SK-N-SH (cell line): ENCODE measurements around the gene AMACR. TPM values are rescaled to one million over a fixed set of nuclear protein-coding genes. Genes with fewer than 3 reads are reported as not detected.

Experiments used
- CTCF ChIA-PET: fragments of 300-600, 350-600 bp; formaldehyde crosslinking; extraction: SDS; loops from one replicate; lab custom pipeline; 2021; lab: Yijun Ruan, JAX
- POLR2A ChIA-PET: fragments of 350-600 bp; sonication (Branson Sonifier 250); formaldehyde crosslinking; extraction: SDS; loops from one replicate; lab custom pipeline; 2020; ENCODE audit warnings: antibody characterized with exemption, inconsistent platforms; lab: Yijun Ruan, JAX
- DNase-seq: peaks from one replicate; pipeline ENCODE4 v3.0.0; 2012
- H2AFZ ChIP-seq: fragments of 200-600 bp; sonication (generic); 2 replicates; pipeline ENCODE4 v1.8.1; 2016; ENCODE audit warnings: antibody characterized with exemption, mild to moderate bottlenecking, low read depth
- H3F3A ChIP-seq: fragments of 200-600 bp; sonication (generic); replicated peaks from 2 replicates; pipeline ENCODE3; 2016; ENCODE audit warnings: antibody characterized with exemption, mild to moderate bottlenecking; ENCODE audit not compliant: insufficient read depth
- H3K27ac ChIP-seq, 2 experiments: fragments of 200-500 bp in 1 of 2; fragments of 200-600 bp in 1 of 2; sonication (Bioruptor generic) in 1 of 2; sonication (generic), shearing (Covaris generic) in 1 of 2; 2 replicates each; pipeline versions ENCODE4 v1.5.1 to v1.6.1; 2014 to 2016; ENCODE audit warnings: low read depth in 2 of 2, inconsistent platforms in 1 of 2, low read length in 1 of 2, mild to moderate bottlenecking in 1 of 2, mixed read lengths in 1 of 2
- H3K27me3 ChIP-seq: fragments of 200-600 bp; sonication (generic), shearing (Covaris generic); 2 replicates; pipeline ENCODE4 v1.6.1; 2016; ENCODE audit warnings: mixed run types; ENCODE audit not compliant: insufficient read depth
- H3K36me3 ChIP-seq, 2 experiments: fragments of 200-500 bp in 1 of 2; fragments of 200-600 bp in 1 of 2; sonication (Bioruptor generic) in 1 of 2; sonication (generic) in 1 of 2; replicated peaks in 1 of 2; 2 replicates each; pipeline versions ENCODE3 to v1.5.1; 2014 to 2016; ENCODE audit warnings: low read length in 1 of 2, mild to moderate bottlenecking in 1 of 2; ENCODE audit not compliant: insufficient read depth in 2 of 2, control insufficient read depth in 1 of 2
- H3K4me1 ChIP-seq, 2 experiments: fragments of 200-500 bp in 1 of 2; fragments of 200-600 bp in 1 of 2; sonication (Bioruptor generic) in 1 of 2; sonication (generic), shearing (Covaris generic) in 1 of 2; 2 replicates each; pipeline versions ENCODE4 v1.5.1 to v1.6.1; 2014 to 2016; ENCODE audit warnings: low read depth in 1 of 2, low read length in 1 of 2, mixed run types in 1 of 2; ENCODE audit not compliant: insufficient read depth in 2 of 2, control insufficient read depth in 1 of 2
- H3K4me2 ChIP-seq: fragments of 200-600 bp; sonication (generic), shearing (Covaris generic); 2 replicates; pipeline ENCODE4 v1.6.1; 2017; ENCODE audit warnings: mixed run types
- H3K4me3 ChIP-seq, 2 experiments: fragments of 200-500 bp in 1 of 2; fragments of 200-600 bp in 1 of 2; sonication (Bioruptor generic) in 1 of 2; sonication (generic), shearing (Covaris generic) in 1 of 2; 2 replicates each; pipeline versions ENCODE4 v1.5.1 to v1.8.1; 2014 to 2016; ENCODE audit warnings: low read depth in 2 of 2, inconsistent platforms in 1 of 2, low read length in 1 of 2, mild to moderate bottlenecking in 1 of 2, mixed read lengths in 1 of 2, moderate library complexity in 1 of 2
- H3K79me2 ChIP-seq: fragments of 200-600 bp; sonication (generic); 2 replicates; pipeline ENCODE4 v1.8.1; 2017; ENCODE audit warnings: mild to moderate bottlenecking; ENCODE audit not compliant: insufficient read depth
- H3K9ac ChIP-seq: fragments of 200-600 bp; sonication (generic); 2 replicates; pipeline ENCODE4 v1.6.1; 2017; ENCODE audit warnings: mixed run types
- H3K9me2 ChIP-seq: fragments of 200-600 bp; sonication (generic); 2 replicates; pipeline ENCODE4 v1.6.1; 2017; ENCODE audit warnings: mixed run types
- H3K9me3 ChIP-seq: fragments of 200-600 bp; sonication (generic); 2 replicates; pipeline ENCODE4 v1.6.1; 2017; ENCODE audit warnings: mixed run types, mild to moderate bottlenecking, moderate library complexity
- H4K20me1 ChIP-seq: fragments of 200-600 bp; sonication (generic); 2 replicates; pipeline ENCODE4 v1.6.1; 2017; ENCODE audit warnings: mild to moderate bottlenecking, mixed run types; ENCODE audit not compliant: insufficient read depth
- CHD2 ChIP-seq: fragments of 150-350 bp; IDR thresholded peaks from 2 replicates; pipeline ENCODE4 v1.6.1; 2018; ENCODE audit warnings: low read length; ENCODE audit not compliant: partially characterized antibody
- ELF1 ChIP-seq: IDR thresholded peaks from 2 replicates; pipeline ENCODE4 v1.4.0; 2012
- EP300 ChIP-seq, 2 experiments: IDR thresholded peaks; 2 replicates each; pipeline versions ENCODE4 v1.4.0 to v1.6.1; 2012; ENCODE audit warnings: borderline replicate concordance in 1 of 2, low read depth in 1 of 2, low read length in 1 of 2
- FOXJ3 ChIP-seq: sonication (generic); formaldehyde crosslinking; IDR thresholded peaks from 2 replicates; pipeline ENCODE4 v1.5.1; 2020; ENCODE audit warnings: mild to moderate bottlenecking, missing genetic modification reagents
- GATA2 ChIP-seq: sonication (generic); formaldehyde crosslinking; IDR thresholded peaks from 2 replicates; pipeline ENCODE4 v1.5.0; 2020; ENCODE audit warnings: mild to moderate bottlenecking, missing genetic modification reagents
- IRF3 ChIP-seq: fragments of 150-350 bp; IDR thresholded peaks from 2 replicates; pipeline ENCODE4 v1.6.1; 2016; ENCODE audit warnings: mild to moderate bottlenecking, low read depth, low read length
- JUND ChIP-seq: IDR thresholded peaks from 2 replicates; pipeline ENCODE4 v1.4.0; 2012
- MEF2A ChIP-seq: IDR thresholded peaks from 2 replicates; pipeline ENCODE4 v1.4.0; 2012; ENCODE audit warnings: low read depth, borderline replicate concordance
- POLR2AphosphoS5 ChIP-seq: IDR thresholded peaks from 2 replicates; pipeline ENCODE4 v1.6.1; 2012; ENCODE audit warnings: low read depth, low read length
- RFX5 ChIP-seq: IDR thresholded peaks from 2 replicates; pipeline ENCODE4 v1.6.1; 2012; ENCODE audit warnings: mild to moderate bottlenecking, improper control_type of control experiment, low read length
- SIN3A ChIP-seq: IDR thresholded peaks from 2 replicates; pipeline ENCODE4 v1.6.1; 2012; ENCODE audit warnings: low read depth, mild to moderate bottlenecking, low read length, moderate library complexity, borderline replicate concordance
- SMC3 ChIP-seq: IDR thresholded peaks from 2 replicates; pipeline ENCODE4 v1.6.1; 2012; ENCODE audit warnings: low read depth, low read length, improper control_type of control experiment
- TCF12 ChIP-seq: IDR thresholded peaks from 2 replicates; pipeline ENCODE4 v1.4.0; 2012
- USF2 ChIP-seq: fragments of 150-350 bp; IDR thresholded peaks from 2 replicates; pipeline ENCODE4 v1.6.1; 2017; ENCODE audit warnings: antibody characterized with exemption, low read length, low read depth, borderline replicate concordance
- WGBS: methylation state at CpG from one replicate; pipeline ENCODE4 v1.1.6; 2017; ENCODE audit warnings: low lambda C conversion rate; 5-methylcytosine and 5-hydroxymethylcytosine counted together
- polyA plus RNA-seq, 3 experiments: library from polyadenylated mRNA; depleted of rRNA; stranded (reverse); fragments of >200 nt; gene quantifications; 2 replicates each; pipeline ENCODE4 v1.2.3, GENCODE V29; 2012
- TF ChIP-seq, protein P1 (sequence below): IDR thresholded peaks from 2 replicates; pipeline ENCODE4 v1.6.1; 2012; ENCODE audit warnings: mild to moderate bottlenecking, low read depth, low read length, moderate library complexity
- TF ChIP-seq, protein P2 (sequence below): IDR thresholded peaks from 2 replicates; pipeline ENCODE4 v1.4.0; 2012; ENCODE audit warnings: low read depth, borderline replicate concordance
- TF ChIP-seq, protein P3 (sequence below): IDR thresholded peaks from 2 replicates; pipeline ENCODE4; 2012
- TF ChIP-seq, protein P4 (sequence below): IDR thresholded peaks from 2 replicates; pipeline ENCODE4 v1.4.0; 2012; ENCODE audit warnings: low read depth, borderline replicate concordance
- TF ChIP-seq, protein P5 (sequence below): IDR thresholded peaks from 2 replicates; pipeline ENCODE4 v1.4.0; 2012; ENCODE audit warnings: low read depth

The AMACR gene
- polyA plus RNA-seq, 1 of the 3 experiments (the other 2 are of a cell fraction) = 11.8 TPM

DNA sequence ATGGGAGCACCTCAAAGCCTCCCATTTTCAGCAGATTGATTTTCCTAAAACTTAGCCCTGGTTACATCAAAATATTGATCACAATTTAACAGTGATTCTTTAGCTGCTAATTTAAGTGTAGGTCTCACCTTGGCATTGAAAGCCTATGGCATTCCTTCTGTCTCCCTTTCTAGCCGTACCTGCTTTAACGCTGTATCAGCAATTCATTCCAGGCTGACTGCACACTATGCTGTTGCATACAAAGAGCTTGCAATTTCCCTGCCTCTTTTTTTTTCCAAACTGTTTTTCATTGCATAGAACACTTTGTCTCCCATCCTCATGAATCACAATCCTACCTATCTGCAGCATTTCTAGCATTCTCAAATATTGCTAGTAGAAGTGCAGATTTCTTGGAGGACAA is 8.9 kb upstream of the AMACR start (continued):
- TF ChIP-seq, protein P1, sequence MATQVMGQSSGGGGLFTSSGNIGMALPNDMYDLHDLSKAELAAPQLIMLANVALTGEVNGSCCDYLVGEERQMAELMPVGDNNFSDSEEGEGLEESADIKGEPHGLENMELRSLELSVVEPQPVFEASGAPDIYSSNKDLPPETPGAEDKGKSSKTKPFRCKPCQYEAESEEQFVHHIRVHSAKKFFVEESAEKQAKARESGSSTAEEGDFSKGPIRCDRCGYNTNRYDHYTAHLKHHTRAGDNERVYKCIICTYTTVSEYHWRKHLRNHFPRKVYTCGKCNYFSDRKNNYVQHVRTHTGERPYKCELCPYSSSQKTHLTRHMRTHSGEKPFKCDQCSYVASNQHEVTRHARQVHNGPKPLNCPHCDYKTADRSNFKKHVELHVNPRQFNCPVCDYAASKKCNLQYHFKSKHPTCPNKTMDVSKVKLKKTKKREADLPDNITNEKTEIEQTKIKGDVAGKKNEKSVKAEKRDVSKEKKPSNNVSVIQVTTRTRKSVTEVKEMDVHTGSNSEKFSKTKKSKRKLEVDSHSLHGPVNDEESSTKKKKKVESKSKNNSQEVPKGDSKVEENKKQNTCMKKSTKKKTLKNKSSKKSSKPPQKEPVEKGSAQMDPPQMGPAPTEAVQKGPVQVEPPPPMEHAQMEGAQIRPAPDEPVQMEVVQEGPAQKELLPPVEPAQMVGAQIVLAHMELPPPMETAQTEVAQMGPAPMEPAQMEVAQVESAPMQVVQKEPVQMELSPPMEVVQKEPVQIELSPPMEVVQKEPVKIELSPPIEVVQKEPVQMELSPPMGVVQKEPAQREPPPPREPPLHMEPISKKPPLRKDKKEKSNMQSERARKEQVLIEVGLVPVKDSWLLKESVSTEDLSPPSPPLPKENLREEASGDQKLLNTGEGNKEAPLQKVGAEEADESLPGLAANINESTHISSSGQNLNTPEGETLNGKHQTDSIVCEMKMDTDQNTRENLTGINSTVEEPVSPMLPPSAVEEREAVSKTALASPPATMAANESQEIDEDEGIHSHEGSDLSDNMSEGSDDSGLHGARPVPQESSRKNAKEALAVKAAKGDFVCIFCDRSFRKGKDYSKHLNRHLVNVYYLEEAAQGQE = no peak
- TF ChIP-seq, protein P2, sequence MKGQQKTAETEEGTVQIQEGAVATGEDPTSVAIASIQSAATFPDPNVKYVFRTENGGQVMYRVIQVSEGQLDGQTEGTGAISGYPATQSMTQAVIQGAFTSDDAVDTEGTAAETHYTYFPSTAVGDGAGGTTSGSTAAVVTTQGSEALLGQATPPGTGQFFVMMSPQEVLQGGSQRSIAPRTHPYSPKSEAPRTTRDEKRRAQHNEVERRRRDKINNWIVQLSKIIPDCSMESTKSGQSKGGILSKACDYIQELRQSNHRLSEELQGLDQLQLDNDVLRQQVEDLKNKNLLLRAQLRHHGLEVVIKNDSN = no peak
- TF ChIP-seq GATA2 (no peak), CHD2 (no peak), ELF1 (no peak)
- TF ChIP-seq, protein P3, sequence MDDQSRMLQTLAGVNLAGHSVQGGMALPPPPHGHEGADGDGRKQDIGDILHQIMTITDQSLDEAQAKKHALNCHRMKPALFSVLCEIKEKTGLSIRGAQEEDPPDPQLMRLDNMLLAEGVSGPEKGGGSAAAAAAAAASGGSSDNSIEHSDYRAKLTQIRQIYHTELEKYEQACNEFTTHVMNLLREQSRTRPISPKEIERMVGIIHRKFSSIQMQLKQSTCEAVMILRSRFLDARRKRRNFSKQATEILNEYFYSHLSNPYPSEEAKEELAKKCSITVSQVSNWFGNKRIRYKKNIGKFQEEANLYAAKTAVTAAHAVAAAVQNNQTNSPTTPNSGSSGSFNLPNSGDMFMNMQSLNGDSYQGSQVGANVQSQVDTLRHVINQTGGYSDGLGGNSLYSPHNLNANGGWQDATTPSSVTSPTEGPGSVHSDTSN = no peak

DNA sequence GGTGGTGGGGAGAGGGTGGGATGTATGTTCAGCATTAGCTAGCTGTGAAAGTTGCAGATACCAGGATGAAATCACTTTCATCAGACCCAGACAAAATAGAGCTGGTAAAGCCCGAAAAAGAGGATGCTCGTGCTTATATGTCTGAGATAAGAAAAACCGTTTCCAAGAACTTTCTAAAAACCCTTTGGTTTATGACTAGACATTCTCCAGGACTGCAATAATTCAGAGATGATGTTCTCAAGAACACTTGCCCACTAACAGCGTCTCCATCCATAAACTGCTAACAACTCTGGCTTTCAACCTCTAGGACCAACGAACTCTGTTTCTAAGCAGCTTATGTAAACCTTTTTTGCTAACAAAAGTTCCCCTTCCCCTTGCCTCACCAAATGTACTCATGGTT is 8.4 kb upstream of the AMACR start:
- H3K9me2 ChIP-seq = no peaks in the 10 kb centered on the region
- no peak overlapping the region for H3K27ac ChIP-seq
- 74% methylated on average over 5 of the region's 5 CpGs for WGBS
- TF ChIP-seq IRF3 = no peak
- TF ChIP-seq RFX5 = no peak
- TF ChIP-seq MEF2A = no peak
- TF ChIP-seq SIN3A = no peak
- no peak for TF ChIP-seq USF2
- no peak for TF ChIP-seq TCF12
- no peak for TF ChIP-seq EP300 (IDR thresholded peaks at IDR 0.05; ENCODE audit: borderline replicate concordance in 1 of 2, low read depth in 1 of 2, low read length in 1 of 2)
- TF ChIP-seq JUND = no peak
- TF ChIP-seq SMC3 = no peak
- TF ChIP-seq, protein P2 = no peak
- no peak for TF ChIP-seq ELF1
- TF ChIP-seq, protein P4, sequence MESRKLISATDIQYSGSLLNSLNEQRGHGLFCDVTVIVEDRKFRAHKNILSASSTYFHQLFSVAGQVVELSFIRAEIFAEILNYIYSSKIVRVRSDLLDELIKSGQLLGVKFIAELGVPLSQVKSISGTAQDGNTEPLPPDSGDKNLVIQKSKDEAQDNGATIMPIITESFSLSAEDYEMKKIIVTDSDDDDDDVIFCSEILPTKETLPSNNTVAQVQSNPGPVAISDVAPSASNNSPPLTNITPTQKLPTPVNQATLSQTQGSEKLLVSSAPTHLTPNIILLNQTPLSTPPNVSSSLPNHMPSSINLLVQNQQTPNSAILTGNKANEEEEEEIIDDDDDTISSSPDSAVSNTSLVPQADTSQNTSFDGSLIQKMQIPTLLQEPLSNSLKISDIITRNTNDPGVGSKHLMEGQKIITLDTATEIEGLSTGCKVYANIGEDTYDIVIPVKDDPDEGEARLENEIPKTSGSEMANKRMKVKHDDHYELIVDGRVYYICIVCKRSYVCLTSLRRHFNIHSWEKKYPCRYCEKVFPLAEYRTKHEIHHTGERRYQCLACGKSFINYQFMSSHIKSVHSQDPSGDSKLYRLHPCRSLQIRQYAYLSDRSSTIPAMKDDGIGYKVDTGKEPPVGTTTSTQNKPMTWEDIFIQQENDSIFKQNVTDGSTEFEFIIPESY = no peak
- no peak for TF ChIP-seq GATA2
- TF ChIP-seq POLR2AphosphoS5 = no peak
- TF ChIP-seq, protein P5, sequence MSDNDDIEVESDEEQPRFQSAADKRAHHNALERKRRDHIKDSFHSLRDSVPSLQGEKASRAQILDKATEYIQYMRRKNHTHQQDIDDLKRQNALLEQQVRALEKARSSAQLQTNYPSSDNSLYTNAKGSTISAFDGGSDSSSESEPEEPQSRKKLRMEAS = no peak
- TF ChIP-seq FOXJ3 = no peak
- H3K4me1 ChIP-seq = peaks cover 0 to 2% of the 10 kb centered on the region in 2 experiments; a peak in 1 of 4 replicates
- peaks cover 0 to 3% of the 10 kb centered on the region in 2 experiments for H3K36me3 ChIP-seq
- H3K4me3 ChIP-seq = no peak overlapping the region
- H3K9ac ChIP-seq = no peak overlapping the region
- H3K27me3 ChIP-seq = no peaks in the 10 kb centered on the region
- peaks cover 3% of the 10 kb centered on the region for H3F3A ChIP-seq
- ChIA-PET POLR2A (no interaction called here), CTCF (interaction anchor here (1.4 kb wide), 1 partner anchor 7 kb away, joined by 3 read pairs; no protein-coding TSS in a partner anchor)
- H3K4me2 ChIP-seq = no peak overlapping the region
- no peaks in the 10 kb centered on the region for H3K9me3 ChIP-seq
- no peak overlapping the region for H2AFZ ChIP-seq
- no peaks in the 10 kb centered on the region for H3K79me2 ChIP-seq
- H4K20me1 ChIP-seq = no peaks in the 10 kb centered on the region
- DNase-seq = no peak
